Stimulated activated CD8-positive, alpha-beta memory T cell treated with anti-CD3 and anti-CD28 coated beads, Interleukin-7, amount 100 ng/mL, for 24 hours (primary cell): Measurements from ENCODE around the gene REPIN1.
"Not testable (repeated sequence)": the region's sequence is repeated elsewhere in the genome, so short reads cannot be mapped to it uniquely, and the experiment has no call there.

Source experiments
- DNase-seq: peaks from one replicate; pipeline ENCODE4 v3.0.0-alpha.2; 2020; ENCODE audit warnings: low read depth

REPIN1 gene

GRCh38 chr7:150376560-150376959 is 7.9 kb downstream of the REPIN1 start:
- DNase-seq: no peak

- no peak for DNase-seq
These were observed 8.6 kb downstream of the REPIN1 start for GRCh38 chr7:150377196-150377595.

GRCh38 chr7:150377635-150378034 is 9.0 kb downstream of the REPIN1 start:
- no peak for DNase-seq

GRCh38 chr7:150378115-150378852 is 9.7 kb downstream of the REPIN1 start:
- DNase-seq: no peak

GRCh38 chr7:150378853-150379440 is 10.3 kb downstream of the REPIN1 start, which contains the start of gene ZNF775:
ZNF775 (plus strand) TSS chr7:150379330; CDS start chr7:150388471, 9,141 bp downstream.
- peak; percentile 81 for DNase-seq

- DNase-seq: no peak
These were observed 11.1 kb downstream of the REPIN1 start for GRCh38 chr7:150379441-150380379.

GRCh38 chr7:150380463-150380862 is 11.8 kb downstream of the REPIN1 start:
- DNase-seq: no peak

- DNase-seq: no peak
These were observed 12.5 kb downstream of the REPIN1 start for GRCh38 chr7:150381096-150381495.

GRCh38 chr7:150381785-150382122 is 13.1 kb downstream of the REPIN1 start:
- DNase-seq: no peak

- DNase-seq: no peak
These were observed 13.7 kb downstream of the REPIN1 start for GRCh38 chr7:150382123-150382843.

GRCh38 chr7:150382844-150383225 is 14.2 kb downstream of the REPIN1 start:
- no peak for DNase-seq

- DNase-seq: no peak
These were observed 15.2 kb downstream of the REPIN1 start for GRCh38 chr7:150383710-150384397.

GRCh38 chr7:150384406-150385301 is 16.0 kb downstream of the REPIN1 start:
- DNase-seq: no peak

GRCh38 chr7:150385302-150385723 is 16.7 kb downstream of the REPIN1 start:
- DNase-seq: no peak

- DNase-seq: not testable (repeated sequence)
These were observed 17.3 kb downstream of the REPIN1 start for GRCh38 chr7:150385884-150386283.

- no peak for DNase-seq
These were observed 19.7 kb downstream of the REPIN1 start for GRCh38 chr7:150388306-150388705.

- DNase-seq: no peak
These were observed 20.3 kb downstream of the REPIN1 start for GRCh38 chr7:150388709-150389531.

GRCh38 chr7:150389532-150389816 is 20.9 kb downstream of the REPIN1 start:
- DNase-seq: no peak

GRCh38 chr7:150390205-150390604 is 21.6 kb downstream of the REPIN1 start:
- no peak for DNase-seq

- no peak for DNase-seq
These were observed 24.7 kb downstream of the REPIN1 start for GRCh38 chr7:150393325-150393724.
